H9 (cell line): Measurements from ENCODE around the gene ABCB8. TPM values are rescaled to one million over a fixed set of nuclear protein-coding genes. Genes with fewer than 3 reads are reported as not detected.

Experiments
- DNase-seq: peaks from one replicate; pipeline ENCODE4 v3.0.0-alpha.2; 2017
- H2AFZ ChIP-seq: one replicate; pipeline ENCODE4 v1.6.1; 2013; ENCODE audit warnings: mild to moderate bottlenecking, low read length, control low read depth, moderate library complexity
- H2AK5ac ChIP-seq: 2 replicates; pipeline ENCODE4 v1.6.1; 2013; ENCODE audit warnings: low read length, control low read depth, mixed read lengths; ENCODE audit not compliant: insufficient read length
- H2BK120ac ChIP-seq: one replicate; pipeline ENCODE4 v1.6.1; 2013; ENCODE audit warnings: low read depth, mild to moderate bottlenecking, low read length, control low read depth, inconsistent platforms; ENCODE audit not compliant: poor library complexity, severe bottlenecking
- H2BK12ac ChIP-seq: 2 replicates; pipeline ENCODE4 v1.6.1; 2013; ENCODE audit warnings: low read length, control low read depth, mixed read lengths, low read depth; ENCODE audit not compliant: insufficient read length
- H2BK15ac ChIP-seq: 2 replicates; pipeline ENCODE4 v1.6.1; 2013; ENCODE audit warnings: low read depth, low read length, control low read depth
- H2BK20ac ChIP-seq: one replicate; pipeline ENCODE4 v1.6.1; 2013; ENCODE audit warnings: low read depth, mild to moderate bottlenecking, low read length, control low read depth, inconsistent platforms; ENCODE audit not compliant: poor library complexity, severe bottlenecking
- H2BK5ac ChIP-seq: 2 replicates; pipeline ENCODE4 v1.6.1; 2013; ENCODE audit warnings: low read length, control low read depth, mixed read lengths; ENCODE audit not compliant: insufficient read length
- H3K14ac ChIP-seq: 2 replicates; pipeline ENCODE4 v1.6.1; 2013; ENCODE audit warnings: low read length, control low read depth; ENCODE audit not compliant: insufficient read depth
- H3K18ac ChIP-seq: 2 replicates; pipeline ENCODE4 v1.6.1; 2013; ENCODE audit warnings: low read depth, mild to moderate bottlenecking, mixed read lengths, low read length, control low read depth; ENCODE audit not compliant: insufficient read length
- H3K23ac ChIP-seq: 2 replicates; pipeline ENCODE4 v1.6.1; 2013; ENCODE audit warnings: low read length, control low read depth, mixed read lengths, low read depth; ENCODE audit not compliant: insufficient read length
- H3K23me2 ChIP-seq: 2 replicates; pipeline ENCODE4 v1.6.1; 2013; ENCODE audit warnings: low read depth, mild to moderate bottlenecking, mixed read lengths, low read length, control low read depth; ENCODE audit not compliant: insufficient read length, poor library complexity, severe bottlenecking
- H3K27ac ChIP-seq: 2 replicates; pipeline ENCODE4 v1.5.1; 2013; ENCODE audit warnings: low read length, control low read depth, mixed read lengths, low read depth; ENCODE audit not compliant: insufficient read length
- H3K27me3 ChIP-seq: 2 replicates; pipeline ENCODE4 v1.6.1; 2013; ENCODE audit warnings: low read length, control low read depth, inconsistent platforms; ENCODE audit not compliant: insufficient read depth
- H3K4ac ChIP-seq: 2 replicates; pipeline ENCODE4 v1.6.1; 2013; ENCODE audit warnings: low read depth, mild to moderate bottlenecking, control low read depth, inconsistent platforms, low read length, moderate library complexity
- H3K4me1 ChIP-seq: 2 replicates; pipeline ENCODE4 v1.6.1; 2013; ENCODE audit warnings: low read length, control low read depth, inconsistent platforms; ENCODE audit not compliant: insufficient read depth
- H3K4me2 ChIP-seq: 2 replicates; pipeline ENCODE4 v1.6.1; 2013; ENCODE audit warnings: low read length, control low read depth, mixed read lengths; ENCODE audit not compliant: insufficient read length, insufficient read depth
- H3K56ac ChIP-seq: 2 replicates; pipeline ENCODE4 v1.6.1; 2013; ENCODE audit warnings: low read depth, mild to moderate bottlenecking, mixed read lengths, low read length, control low read depth; ENCODE audit not compliant: insufficient read length
- H3K79me1 ChIP-seq: 2 replicates; pipeline ENCODE4 v1.6.1; 2013; ENCODE audit warnings: low read depth, mild to moderate bottlenecking, moderate library complexity, low read length, control low read depth, inconsistent platforms; ENCODE audit not compliant: insufficient read depth, poor library complexity, severe bottlenecking
- H3K79me2 ChIP-seq: 2 replicates; pipeline ENCODE4 v1.6.1; 2013; ENCODE audit warnings: low read length, control low read depth, inconsistent platforms; ENCODE audit not compliant: insufficient read depth
- H3K9ac ChIP-seq: 2 replicates; pipeline ENCODE4 v1.6.1; 2013; ENCODE audit warnings: low read length, control low read depth, mixed read lengths; ENCODE audit not compliant: insufficient read length; ENCODE audit errors: extremely low read depth
- H3K9me3 ChIP-seq: one replicate; pipeline ENCODE4 v1.6.1; 2013; ENCODE audit warnings: low read depth, low read length, inconsistent platforms; ENCODE audit not compliant: control insufficient read depth
- H3T11ph ChIP-seq: one replicate; pipeline ENCODE4 v1.6.1; 2013; ENCODE audit warnings: mild to moderate bottlenecking, low read length, control low read depth, inconsistent platforms
- H4K20me1 ChIP-seq: one replicate; pipeline ENCODE4 v1.6.1; 2013; ENCODE audit not compliant: control insufficient read depth, insufficient read length, insufficient read depth
- H4K5ac ChIP-seq: 2 replicates; pipeline ENCODE4 v1.6.1; 2013; ENCODE audit warnings: low read depth, mild to moderate bottlenecking, mixed read lengths, low read length, control low read depth; ENCODE audit not compliant: insufficient read length
- H4K8ac ChIP-seq: replicated peaks from 2 replicates; pipeline ENCODE4 v1.6.1; 2013; ENCODE audit warnings: low read length, control low read depth, mixed read lengths, low read depth; ENCODE audit not compliant: insufficient read length
- H4K91ac ChIP-seq: 2 replicates; pipeline ENCODE4 v1.6.1; 2013; ENCODE audit warnings: low read depth, mild to moderate bottlenecking, moderate library complexity, mixed read lengths, low read length, control low read depth; ENCODE audit not compliant: insufficient read length
- H3K27ac Mint-ChIP-seq, 3 experiments: 2 replicates in 2 of 3; 3 replicates in 1 of 3; pipeline ENCODE4 v1.8.0; 2020 to 2021; ENCODE audit warnings: mixed read lengths in 3 of 3, mild to moderate bottlenecking in 1 of 3, moderate library complexity in 1 of 3
- H3K27me3 Mint-ChIP-seq: 2 replicates; pipeline ENCODE4 v1.8.0; 2021; ENCODE audit warnings: low read depth, mild to moderate bottlenecking, moderate library complexity, mixed read lengths
- H3K36me3 Mint-ChIP-seq, 3 experiments: 2 replicates in 2 of 3; 3 replicates in 1 of 3; pipeline ENCODE4 v1.8.0; 2020 to 2021; ENCODE audit warnings: low read depth in 3 of 3, mixed read lengths in 3 of 3; ENCODE audit not compliant: insufficient read depth in 1 of 3
- H3K4me1 Mint-ChIP-seq, 2 experiments: 2 replicates each; pipeline ENCODE4 v1.8.0; 2020; ENCODE audit warnings: mixed read lengths in 2 of 2
- H3K4me3 Mint-ChIP-seq, 2 experiments: 2 replicates in 1 of 2; 3 replicates in 1 of 2; pipeline ENCODE4 v1.8.0; 2020 to 2021; ENCODE audit warnings: mild to moderate bottlenecking in 2 of 2, mixed read lengths in 2 of 2, moderate library complexity in 1 of 2
- H3K9me3 Mint-ChIP-seq, 2 experiments: 2 replicates in 1 of 2; 3 replicates in 1 of 2; pipeline ENCODE4 v1.8.0; 2020; ENCODE audit warnings: mild to moderate bottlenecking in 2 of 2, mixed read lengths in 2 of 2, moderate library complexity in 1 of 2
- CTCF ChIP-seq: fragments of 200-600 bp; sonication (generic); conservative IDR thresholded peaks from 3 replicates; pipeline ENCODE4 v1.8.0; 2021; ENCODE audit warnings: antibody characterized with exemption, mild to moderate bottlenecking
- WGBS: extraction: QIAGEN DNeasy Blood & Tissue Kit; methylation state at CpG from one replicate; pipeline ENCODE4 v1.1.7; 2013; ENCODE audit warnings: missing lambda C conversion rate, low lambda C conversion rate, mixed read lengths; ENCODE audit not compliant: insufficient read length; ENCODE audit errors: extremely low coverage; 5-methylcytosine and 5-hydroxymethylcytosine counted together
- total RNA-seq: library from RNA; stranded (reverse); gene quantifications from 2 replicates; pipeline ENCODE4 v1.2.1, GENCODE V29; 2021

ABCB8 gene
- total RNA-seq, 1 experiment from 2014 or later: 22.1 TPM

- Histone ChIP-seq H3K27ac (no peak overlapping the region), H3K4me2 (peak overlapping the region; percentile 47), H3K9me3 (no peaks in the 10 kb centered on the region), H3K23me2 (peaks cover 20% of the 10 kb centered on the region), H2BK120ac (no peak overlapping the region), H3K79me2 (peaks cover 8% of the 10 kb centered on the region; the same call in 1 of the 2 replicates), H3K23ac (no peak overlapping the region), H3K79me1 (peaks cover 4% of the 10 kb centered on the region), H2BK15ac (no peak overlapping the region), H3K18ac (no peak overlapping the region), H4K20me1 (no peaks in the 10 kb centered on the region), H3K9ac (peak overlapping the region; percentile 29), H4K5ac (no peak overlapping the region), H2AK5ac (no peak overlapping the region), H3K14ac (peak overlapping the region; percentile 78), H3K56ac (no peak overlapping the region), H3T11ph (no peak overlapping the region), H2BK20ac (no peak overlapping the region), H4K8ac (no peak overlapping the region), H3K27me3 (no peaks in the 10 kb centered on the region; the same call in 1 of the 2 replicates), H3K4ac (no peak overlapping the region), H2AFZ (no peak overlapping the region), H2BK12ac (no peak overlapping the region), H4K91ac (no peak overlapping the region), H2BK5ac (no peak overlapping the region), H3K4me1 (peaks cover 2% of the 10 kb centered on the region; the same call in 1 of the 2 replicates)
- Mint-ChIP-seq H3K9me3 (no peaks in the 10 kb centered on the region; a peak in 1 of 5 replicates), H3K27me3 (peaks cover 15% of the 10 kb centered on the region), H3K36me3 (peaks cover 0 to 18% (median 3%) of the 10 kb centered on the region in 3 experiments; a peak in 5 of 7 replicates), H3K27ac (peak overlapping the region in 1 of 3 experiments; percentile 75; a peak in 1 of 7 replicates), H3K4me1 (peaks cover 43 to 44% of the 10 kb centered on the region in 2 experiments), H3K4me3 (peak overlapping the region; percentile 84 to 93)
- TF ChIP-seq CTCF: peak; percentile 43
- no peak for DNase-seq
- WGBS: no CpG with 5 or more reads among the region's 70 CpGs
Observed at GRCh38 chr7:151087245-151088018, 59.2 kb downstream of the ABCB8 start.
